A673 (cell line): ENCODE measurements around the gene MIEF2.
"Not testable (repeated sequence)": the region's sequence is repeated elsewhere in the genome, so short reads cannot be mapped to it uniquely, and the experiment has no call there.

Source experiments
- EZH2 ChIP-seq: fragments of 200-600 bp; sonication (generic); IDR thresholded peaks from 2 replicates; pipeline ENCODE4 v1.6.1; 2017; ENCODE audit warnings: borderline replicate concordance, low read depth, mild to moderate bottlenecking, mixed read lengths, antibody characterized with exemption, low read length; ENCODE audit not compliant: poor library complexity, severe bottlenecking
- TF ChIP-seq, protein P1 (sequence below): fragments of 300-800, 200-600 bp; sonication (generic); conservative IDR thresholded peaks from 2 replicates; pipeline ENCODE4 v1.5.1; 2017; ENCODE audit warnings: low read depth, mild to moderate bottlenecking, antibody characterized with exemption, low read length, moderate library complexity, mixed read lengths

DNA sequence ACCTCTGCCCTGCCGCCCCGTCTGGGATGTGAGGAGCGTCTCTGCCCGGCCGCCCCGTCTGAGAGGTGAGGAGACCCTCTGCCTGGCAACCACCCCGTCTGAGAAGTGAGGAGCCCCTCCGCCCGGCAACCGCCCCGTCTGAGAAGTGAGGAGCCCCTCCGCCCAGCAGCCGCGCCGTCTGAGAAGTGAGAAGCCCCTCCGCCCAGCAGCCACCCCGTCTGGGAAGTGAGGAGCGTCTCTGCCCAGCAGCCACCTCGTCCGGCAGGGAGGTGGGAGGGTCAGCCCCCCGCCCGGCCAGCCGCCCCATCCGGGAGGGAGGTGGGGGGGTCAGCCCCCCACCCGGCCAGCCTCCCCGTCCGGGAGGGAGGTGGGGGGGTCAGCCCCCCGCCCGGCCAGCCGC, 37.6 kb downstream of the MIEF2 start:
- TF ChIP-seq, protein P1, sequence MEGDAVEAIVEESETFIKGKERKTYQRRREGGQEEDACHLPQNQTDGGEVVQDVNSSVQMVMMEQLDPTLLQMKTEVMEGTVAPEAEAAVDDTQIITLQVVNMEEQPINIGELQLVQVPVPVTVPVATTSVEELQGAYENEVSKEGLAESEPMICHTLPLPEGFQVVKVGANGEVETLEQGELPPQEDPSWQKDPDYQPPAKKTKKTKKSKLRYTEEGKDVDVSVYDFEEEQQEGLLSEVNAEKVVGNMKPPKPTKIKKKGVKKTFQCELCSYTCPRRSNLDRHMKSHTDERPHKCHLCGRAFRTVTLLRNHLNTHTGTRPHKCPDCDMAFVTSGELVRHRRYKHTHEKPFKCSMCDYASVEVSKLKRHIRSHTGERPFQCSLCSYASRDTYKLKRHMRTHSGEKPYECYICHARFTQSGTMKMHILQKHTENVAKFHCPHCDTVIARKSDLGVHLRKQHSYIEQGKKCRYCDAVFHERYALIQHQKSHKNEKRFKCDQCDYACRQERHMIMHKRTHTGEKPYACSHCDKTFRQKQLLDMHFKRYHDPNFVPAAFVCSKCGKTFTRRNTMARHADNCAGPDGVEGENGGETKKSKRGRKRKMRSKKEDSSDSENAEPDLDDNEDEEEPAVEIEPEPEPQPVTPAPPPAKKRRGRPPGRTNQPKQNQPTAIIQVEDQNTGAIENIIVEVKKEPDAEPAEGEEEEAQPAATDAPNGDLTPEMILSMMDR: not testable (repeated sequence)
- not testable (repeated sequence) for TF ChIP-seq EZH2
